Ovary (tissue), 9 donors: Measurements from ENCODE around the gene TNIK. TPM values are rescaled to one million over a fixed set of nuclear protein-coding genes. Genes with fewer than 3 reads are reported as not detected.

Experiments used
- DNase-seq, 5 donors: peaks; one replicate each; pipeline ENCODE4 v3.0.0-alpha.2; 2019 to 2020
- H3K27ac ChIP-seq, 2 donors: fragments of 200-600 bp; one replicate each; pipeline versions ENCODE4 v1.5.1 to v1.8.0; 2019 to 2022
- H3K27me3 ChIP-seq: fragments of 200-600 bp; one replicate; pipeline ENCODE4 v1.8.0; 2022
- H3K36me3 ChIP-seq: fragments of 200-600 bp; sonication (generic); one replicate; pipeline ENCODE4 v1.5.1; 2019
- H3K4me1 ChIP-seq: one replicate; pipeline ENCODE4 v1.8.1; 2013; ENCODE audit warnings: mild to moderate bottlenecking, moderate library complexity; ENCODE audit not compliant: insufficient read depth
- H3K4me3 ChIP-seq: fragments of 200-600 bp; sonication (generic); one replicate; pipeline ENCODE4 v1.5.1; 2017
- H3K9me3 ChIP-seq, 2 donors: fragments of 200-600 bp in 1 of 2; sonication (generic) in 1 of 2; one replicate each; pipeline versions ENCODE4 v1.5.1 to v1.8.1; 2013 to 2019; ENCODE audit warnings: mild to moderate bottlenecking in 1 of 2, moderate library complexity in 1 of 2
- CTCF ChIP-seq, 3 donors: fragments of 450-650 bp in 2 of 3; fragments of 200-600 bp in 1 of 3; IDR thresholded peaks; one replicate each; pipeline versions ENCODE4 v1.5.1 to v1.8.0; 2016 to 2022; ENCODE audit warnings: antibody characterized with exemption in 3 of 3, mild to moderate bottlenecking in 1 of 3
- EP300 ChIP-seq: sonication (generic); formaldehyde crosslinking; IDR thresholded peaks from one replicate; pipeline ENCODE4 v1.6.1; 2017; ENCODE audit warnings: antibody characterized with exemption
- POLR2A ChIP-seq: fragments of 450-650 bp; IDR thresholded peaks from one replicate; pipeline ENCODE4 v1.6.1; 2017; ENCODE audit warnings: antibody characterized with exemption, mild to moderate bottlenecking, moderate library complexity
- WGBS, 3 donors: extraction: QIAGEN DNeasy Blood & Tissue Kit in 1 of 3; methylation state at CpG; one replicate each; pipeline versions ENCODE4 v1.1.5 to v1.1.7; 2013 to 2017; 5-methylcytosine and 5-hydroxymethylcytosine counted together
- intact Hi-C, 4 donors: fragments of 100-400 bp; cut with DNase I; formaldehyde crosslinking; loops; one replicate each; pipeline versions ENCODE4 v1.11.0 to v1.15.1; 2022 to 2023
- polyA plus RNA-seq, 2 donors: library from polyadenylated mRNA; stranded (reverse); fragments of 200-250 nt in 1 of 2; fragments of 350-450 nt in 1 of 2; fragmentation: Illumina TruSeq in 1 of 2; extraction: RNeasy Lipid Tissue Mini Kit (QIAGEN cat#74804) in 1 of 2; gene quantifications; one replicate each; pipeline ENCODE4 v1.2.3, GENCODE V29; 2013 to 2014
- total RNA-seq, 7 donors: library from RNA; depleted of rRNA in 2 of 7; stranded (reverse); fragments of >200 nt in 2 of 7; fragmentation: NEBNext Ultra II Directional in 3 of 7; extraction: Animal tissue kit (Norgen Biotek cat#: 25700) in 3 of 7; gene quantifications; one replicate each; pipeline versions ENCODE4 v1.1.0 to v1.2.4, GENCODE V29; 2016 to 2023
- donor health status: DM: no; HTN: no; CAD: no; lungs with moderate emphysema.
- donor health status: DM: no; HTN: no; CAD: no.
- donor health status: Bipolar disorder and iron deficiency.
- donor health status: DM: yes; HTN: yes; CAD: no.
- donor health status: DM: no; HTN: no; CAD: no.
- donor health status: DM: yes; HTN: yes; CAD: no.

Gene TNIK
- total and polyA plus RNA-seq, 9 donors = 1.1 to 9.5 (median 4.5) TPM

GRCh38 chr3:171108066-171108465, 352.1 kb downstream of the TNIK start:
- WGBS, 3 donors = 66 to 68% (median 68%) methylated on average over 4 of the region's 4 CpGs
- Histone ChIP-seq H3K9me3 (no peaks in the 10 kb centered on the region), H3K27me3 (no peaks in the 10 kb centered on the region), H3K27ac (no peak overlapping the region), H3K36me3 (no peaks in the 10 kb centered on the region), H3K4me1 (no peaks in the 10 kb centered on the region), H3K4me3 (no peak overlapping the region)
- TF ChIP-seq POLR2A = no peak
- TF ChIP-seq CTCF (IDR thresholded peaks at IDR 0.05) = no peak
- no peak for TF ChIP-seq EP300
- intact Hi-C loops = no loop called here
- no peak for DNase-seq

- Histone ChIP-seq H3K36me3 (no peaks in the 10 kb centered on the region), H3K27ac (no peak overlapping the region), H3K4me1 (no peaks in the 10 kb centered on the region), H3K9me3 (no peaks in the 10 kb centered on the region), H3K27me3 (no peaks in the 10 kb centered on the region), H3K4me3 (no peak overlapping the region)
- intact Hi-C loops = no loop called here
- DNase-seq = no peak
- TF ChIP-seq CTCF (IDR thresholded peaks at IDR 0.05) = no peak
- no peak for TF ChIP-seq POLR2A
- no peak for TF ChIP-seq EP300
- 93 to 96% (median 94%) methylated on average over 1 of the region's 1 CpG for WGBS, 3 donors
Measured at GRCh38 chr3:171103185-171103584, 357.0 kb downstream of the TNIK start.

- Histone ChIP-seq H3K27me3 (no peaks in the 10 kb centered on the region), H3K4me3 (no peak overlapping the region), H3K36me3 (no peaks in the 10 kb centered on the region), H3K9me3 (no peaks in the 10 kb centered on the region), H3K27ac (no peak overlapping the region), H3K4me1 (no peaks in the 10 kb centered on the region)
- intact Hi-C loops = no loop called here
- 83 to 97% (median 92%) methylated on average over 2 of the region's 2 CpGs for WGBS, 3 donors
- TF ChIP-seq CTCF (IDR thresholded peaks at IDR 0.05) = no peak
- no peak for TF ChIP-seq POLR2A
- TF ChIP-seq EP300 = no peak
- DNase-seq = no peak
Measured at GRCh38 chr3:171101982-171102641, 358.1 kb downstream of the TNIK start.

- Histone ChIP-seq H3K36me3 (no peaks in the 10 kb centered on the region), H3K27ac (no peak overlapping the region), H3K4me3 (no peak overlapping the region), H3K27me3 (no peaks in the 10 kb centered on the region), H3K9me3 (no peaks in the 10 kb centered on the region), H3K4me1 (no peaks in the 10 kb centered on the region)
- TF ChIP-seq CTCF (IDR thresholded peaks at IDR 0.05) (no peak), EP300 (no peak), POLR2A (no peak)
- intact Hi-C loops = no loop called here
- 66 to 71% (median 71%) methylated on average over 1 of the region's 1 CpG for WGBS, 3 donors
- DNase-seq = no peak
Measured at GRCh38 chr3:171099911-171100310, 360.3 kb downstream of the TNIK start.
